Duodenal mucosa (tissue), 2 donors: ENCODE measurements around the gene IL31.
A peak's percentile ranks its signal among the peaks of the same experiment; 100 is the strongest.

ENCODE experiments used
- H3K27ac ChIP-seq: one replicate; pipeline ENCODE4 v1.7.0; 2013; ENCODE audit warnings: low read depth, low read length
- H3K27me3 ChIP-seq, 2 donors: one replicate each; pipeline ENCODE4 v1.7.0; 2013; ENCODE audit warnings: low read length in 2 of 2, control low read depth in 1 of 2; ENCODE audit not compliant: insufficient read depth in 2 of 2, control insufficient read depth in 1 of 2
- H3K36me3 ChIP-seq, 2 donors: one replicate each; pipeline ENCODE4 v1.7.0; 2013; ENCODE audit warnings: low read length in 2 of 2, control low read depth in 1 of 2; ENCODE audit not compliant: insufficient read depth in 2 of 2, control insufficient read depth in 1 of 2
- H3K4me1 ChIP-seq, 2 donors: one replicate each; pipeline ENCODE4 v1.7.0; 2013; ENCODE audit warnings: low read length in 2 of 2, control low read depth in 1 of 2; ENCODE audit not compliant: insufficient read depth in 2 of 2, control insufficient read depth in 1 of 2
- H3K4me3 ChIP-seq, 2 donors: one replicate each; pipeline ENCODE4 v1.7.0; 2013; ENCODE audit warnings: low read length in 2 of 2, low read depth in 1 of 2
- H3K9ac ChIP-seq, 2 donors: one replicate each; pipeline ENCODE4 v1.7.0; 2013; ENCODE audit warnings: low read length in 2 of 2, low read depth in 1 of 2
- H3K9me3 ChIP-seq, 2 donors: one replicate each; pipeline ENCODE4 v1.7.0; 2013; ENCODE audit warnings: low read length in 2 of 2, control low read depth in 1 of 2; ENCODE audit not compliant: control insufficient read depth in 1 of 2

IL31 gene

DNA sequence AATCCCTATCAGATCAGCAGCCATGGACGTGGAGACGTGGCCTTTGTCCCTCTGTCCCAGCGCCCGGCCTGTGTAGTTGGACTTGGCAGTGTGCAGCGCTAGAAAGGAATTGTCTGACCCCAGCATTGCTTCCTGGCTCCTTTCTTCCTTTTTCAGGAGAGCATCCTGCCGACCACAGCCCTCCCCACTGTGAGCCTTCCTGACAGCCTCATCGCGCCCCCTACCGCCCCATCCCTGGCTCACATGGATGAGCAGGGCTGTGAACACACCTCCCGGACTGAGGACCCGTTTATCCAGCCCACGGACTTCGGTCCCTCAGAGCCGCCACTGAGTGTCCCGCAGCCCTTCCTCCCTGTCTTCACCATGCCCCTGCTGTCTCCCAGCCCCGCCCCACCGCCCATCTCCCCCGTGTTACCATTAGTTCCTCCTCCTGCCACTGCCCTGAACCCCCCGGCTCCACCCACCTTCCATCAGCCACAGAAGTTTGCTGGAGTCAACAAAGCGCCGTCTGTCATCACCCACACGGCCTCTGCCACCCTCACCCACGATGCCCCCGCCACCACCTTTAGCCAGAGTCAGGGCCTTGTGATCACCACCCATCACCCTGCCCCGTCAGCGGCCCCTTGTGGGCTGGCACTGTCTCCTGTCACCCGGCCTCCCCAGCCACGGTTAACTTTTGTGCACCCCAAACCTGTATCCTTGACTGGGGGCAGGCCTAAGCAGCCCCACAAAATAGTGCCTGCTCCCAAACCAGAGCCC, 40.6 kb downstream of the IL31 start:
- H3K4me1 ChIP-seq = no peaks in the 10 kb centered on the region
- H3K27ac ChIP-seq = no peak overlapping the region
- H3K36me3 ChIP-seq = peaks cover 41 to 81% of the 10 kb centered on the region in 2 donors
- H3K9ac ChIP-seq = no peak overlapping the region
- H3K9me3 ChIP-seq = no peaks in the 10 kb centered on the region
- H3K27me3 ChIP-seq = no peaks in the 10 kb centered on the region
- H3K4me3 ChIP-seq = no peak overlapping the region

- H3K36me3 ChIP-seq = peaks cover 40 to 70% of the 10 kb centered on the region in 2 donors
Measured at GRCh38 chr12:122130150-122130549, 43.9 kb downstream of the IL31 start.

DNA sequence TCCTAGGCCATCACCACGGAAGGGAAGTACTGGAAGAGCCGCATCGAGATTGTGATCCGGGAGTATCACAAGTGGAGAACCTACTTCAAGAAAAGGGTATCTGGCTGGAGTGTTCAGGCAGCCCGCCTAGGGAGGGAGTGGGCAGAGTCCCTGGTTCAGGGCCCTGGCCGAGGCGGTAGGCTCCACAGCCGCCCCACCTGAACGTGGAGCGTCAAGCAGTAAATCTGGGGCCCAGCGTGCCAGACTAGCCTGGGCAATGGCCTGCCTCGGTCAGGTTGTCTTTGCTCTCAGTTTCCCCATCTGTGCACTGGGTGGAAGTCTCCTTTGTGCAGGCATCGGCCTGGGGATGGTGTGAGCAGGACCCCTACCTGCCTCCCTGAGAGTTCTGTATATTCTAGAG, 44.9 kb downstream of the IL31 start:
- Histone ChIP-seq H3K4me3 (no peak overlapping the region), H3K9me3 (no peaks in the 10 kb centered on the region), H3K27ac (no peak overlapping the region), H3K27me3 (no peaks in the 10 kb centered on the region), H3K4me1 (peaks cover 19 to 20% of the 10 kb centered on the region in 2 donors), H3K36me3 (peaks cover 36 to 63% of the 10 kb centered on the region in 2 donors), H3K9ac (no peak overlapping the region)

More at GRCh38 chr12:122130150-122130549, 43.9 kb downstream of the IL31 start:
- peaks cover 18 to 20% of the 10 kb centered on the region in 2 donors for H3K4me1 ChIP-seq
- H3K27ac ChIP-seq = no peak overlapping the region
- H3K9me3 ChIP-seq = no peaks in the 10 kb centered on the region
- H3K27me3 ChIP-seq = no peaks in the 10 kb centered on the region
- no peak overlapping the region for H3K9ac ChIP-seq
- H3K4me3 ChIP-seq = no peak overlapping the region

DNA sequence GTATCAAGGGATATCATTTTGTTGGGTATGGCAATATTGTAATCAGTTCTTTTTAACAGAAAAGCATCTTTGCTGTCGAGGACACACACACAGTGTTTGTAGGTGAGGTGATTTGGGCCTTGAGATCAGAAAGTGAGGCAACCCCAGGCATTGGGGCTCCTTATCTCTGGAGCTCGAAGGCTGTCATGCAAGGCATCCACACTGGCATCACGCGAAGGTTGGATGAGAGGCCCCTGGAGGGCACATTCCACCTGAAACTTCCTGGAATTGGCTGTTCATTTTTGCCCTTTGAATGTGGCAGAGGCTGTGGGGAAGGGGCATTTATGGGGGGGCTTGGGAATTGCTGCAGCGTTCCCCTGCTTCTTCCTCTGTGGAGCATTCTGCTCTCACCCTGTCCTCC, 45.5 kb downstream of the IL31 start:
- H3K36me3 ChIP-seq = peaks cover 36 to 57% of the 10 kb centered on the region in 2 donors
- no peak overlapping the region for H3K9ac ChIP-seq
- H3K27me3 ChIP-seq = no peaks in the 10 kb centered on the region
- H3K9me3 ChIP-seq = no peaks in the 10 kb centered on the region
- no peak overlapping the region for H3K4me3 ChIP-seq
- H3K4me1 ChIP-seq = peaks cover 23 to 25% of the 10 kb centered on the region in 2 donors
- no peak overlapping the region for H3K27ac ChIP-seq

DNA sequence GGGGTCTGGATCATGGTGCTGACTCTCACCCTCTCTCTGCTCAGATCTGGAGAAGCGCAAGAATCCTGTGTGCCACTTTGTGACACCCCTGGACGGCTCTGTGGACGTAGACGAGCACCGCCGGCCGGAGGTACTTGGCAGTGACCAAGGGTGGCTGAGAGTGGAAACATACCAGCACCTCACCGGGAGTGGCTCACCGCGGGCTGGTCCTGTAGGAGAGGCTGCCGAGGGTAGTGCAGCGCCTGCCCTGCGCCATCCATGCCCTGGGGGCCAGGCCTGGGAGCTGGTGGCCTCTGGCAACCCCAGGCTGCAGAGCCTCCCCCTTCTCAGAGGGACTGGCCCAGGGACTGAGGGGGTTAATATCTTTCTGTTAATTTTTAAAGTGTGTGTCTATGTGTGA, 46.2 kb downstream of the IL31 start:
- H3K27ac ChIP-seq = no peak overlapping the region
- peaks cover 29 to 32% of the 10 kb centered on the region in 2 donors for H3K4me1 ChIP-seq
- H3K36me3 ChIP-seq = peaks cover 34 to 50% of the 10 kb centered on the region in 2 donors
- no peak overlapping the region for H3K9ac ChIP-seq
- no peaks in the 10 kb centered on the region for H3K27me3 ChIP-seq
- H3K4me3 ChIP-seq = no peak overlapping the region
- no peaks in the 10 kb centered on the region for H3K9me3 ChIP-seq

GRCh38 chr12:122126713-122127597, 47.1 kb downstream of the IL31 start:
- Histone ChIP-seq H3K27me3 (no peaks in the 10 kb centered on the region), H3K27ac (no peak overlapping the region), H3K9ac (no peak overlapping the region), H3K9me3 (no peaks in the 10 kb centered on the region), H3K4me1 (peaks cover 32 to 34% of the 10 kb centered on the region in 2 donors), H3K36me3 (peaks cover 27 to 42% of the 10 kb centered on the region in 2 donors), H3K4me3 (no peak overlapping the region)

DNA sequence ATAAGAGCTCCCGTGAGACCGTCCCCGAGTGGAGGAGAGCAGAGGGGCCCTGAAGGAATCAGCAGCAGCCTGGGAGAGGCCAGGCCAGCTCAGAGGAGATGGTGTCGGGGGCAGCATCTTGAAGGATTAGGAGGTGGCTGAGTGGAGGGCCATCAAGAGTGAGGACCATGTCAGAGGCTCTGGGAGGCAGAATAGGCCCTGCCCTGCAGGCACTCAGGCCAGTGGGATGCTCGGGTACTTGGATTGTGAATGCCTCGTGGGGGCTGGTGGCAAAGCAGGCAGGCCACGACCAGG, 47.7 kb downstream of the IL31 start:
- H3K27me3 ChIP-seq = no peaks in the 10 kb centered on the region
- no peak overlapping the region for H3K27ac ChIP-seq
- H3K4me1 ChIP-seq = peaks cover 37 to 39% of the 10 kb centered on the region in 2 donors

GRCh38 chr12:122125452-122126341, 48.3 kb downstream of the IL31 start:
- Histone ChIP-seq H3K9me3 (no peaks in the 10 kb centered on the region), H3K9ac (peak overlapping the region; percentile 15 to 20), H3K27me3 (no peaks in the 10 kb centered on the region), H3K27ac (no peak overlapping the region), H3K4me1 (peaks cover 37 to 39% of the 10 kb centered on the region in 2 donors), H3K4me3 (no peak overlapping the region), H3K36me3 (peaks cover 26 to 35% of the 10 kb centered on the region in 2 donors)

More for the DNA sequence above, 47.7 kb downstream of the IL31 start:
- peak overlapping the region in 1 of 2 donors; percentile 15 for H3K9ac ChIP-seq
- no peaks in the 10 kb centered on the region for H3K9me3 ChIP-seq
- H3K36me3 ChIP-seq = peaks cover 27 to 36% of the 10 kb centered on the region in 2 donors
- no peak overlapping the region for H3K4me3 ChIP-seq

DNA sequence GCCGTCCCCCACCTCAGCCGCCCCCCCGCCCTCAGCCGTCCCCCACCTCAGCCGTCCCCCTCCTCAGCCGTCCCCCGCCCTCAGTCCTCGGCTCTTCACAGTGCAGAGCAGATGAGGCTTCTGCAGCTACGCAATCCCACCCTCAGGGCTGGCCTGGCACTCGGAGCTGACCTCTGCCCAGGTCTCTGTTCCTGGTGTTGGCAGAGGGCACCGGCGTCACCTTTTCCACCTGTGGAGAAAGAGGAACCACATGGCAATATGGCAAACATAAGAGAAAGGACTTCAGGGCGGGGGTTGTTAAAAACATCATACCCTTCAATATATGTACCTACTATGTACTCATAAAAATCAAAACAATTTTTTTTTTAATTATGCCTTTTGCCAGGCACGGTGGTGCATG, 49.7 kb downstream of the IL31 start:
- peaks cover 37 to 39% of the 10 kb centered on the region in 2 donors for H3K4me1 ChIP-seq
- no peaks in the 10 kb centered on the region for H3K27me3 ChIP-seq
- H3K4me3 ChIP-seq = no peak overlapping the region
- no peak overlapping the region for H3K27ac ChIP-seq
- no peaks in the 10 kb centered on the region for H3K9me3 ChIP-seq
- H3K36me3 ChIP-seq = peaks cover 14 to 21% of the 10 kb centered on the region in 2 donors
- no peak overlapping the region for H3K9ac ChIP-seq
